OCI-LY7 (cell line): ENCODE data around the gene TMEM255B.

Experiments used
- EZH2phosphoT487 ChIP-seq: fragments of 200-600 bp; sonication (generic); IDR thresholded peaks from 2 replicates; pipeline ENCODE4 v1.6.1; 2018; ENCODE audit warnings: low read depth, borderline replicate concordance, mild to moderate bottlenecking, mixed run types, antibody characterized with exemption, low read length, moderate library complexity, mixed read lengths
- TF ChIP-seq, protein P1 (sequence below): fragments of 200-600 bp; sonication (generic); conservative IDR thresholded peaks from 2 replicates; pipeline ENCODE4 v1.5.1; 2014; ENCODE audit warnings: mild to moderate bottlenecking, antibody characterized with exemption, low read length, moderate library complexity, mixed read lengths

DNA sequence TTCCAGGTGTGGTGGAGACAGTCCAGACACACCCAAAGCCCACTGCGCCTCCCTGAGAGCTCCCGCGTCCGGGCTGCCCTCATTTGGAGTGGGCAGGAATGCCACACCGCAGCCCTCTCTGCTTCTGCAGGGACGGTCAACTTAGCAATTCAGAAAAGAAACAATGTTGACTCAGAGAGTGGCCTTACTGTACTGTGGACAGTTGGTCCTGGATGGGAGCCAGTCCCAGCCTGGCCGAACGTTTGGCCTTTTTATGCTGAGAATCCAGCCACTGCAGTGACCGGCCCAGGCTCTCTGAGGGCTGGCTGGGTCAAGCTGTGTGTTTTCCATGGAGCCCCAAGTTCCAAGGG, 97.7 kb downstream of the TMEM255B start:
- TF ChIP-seq, protein P1, sequence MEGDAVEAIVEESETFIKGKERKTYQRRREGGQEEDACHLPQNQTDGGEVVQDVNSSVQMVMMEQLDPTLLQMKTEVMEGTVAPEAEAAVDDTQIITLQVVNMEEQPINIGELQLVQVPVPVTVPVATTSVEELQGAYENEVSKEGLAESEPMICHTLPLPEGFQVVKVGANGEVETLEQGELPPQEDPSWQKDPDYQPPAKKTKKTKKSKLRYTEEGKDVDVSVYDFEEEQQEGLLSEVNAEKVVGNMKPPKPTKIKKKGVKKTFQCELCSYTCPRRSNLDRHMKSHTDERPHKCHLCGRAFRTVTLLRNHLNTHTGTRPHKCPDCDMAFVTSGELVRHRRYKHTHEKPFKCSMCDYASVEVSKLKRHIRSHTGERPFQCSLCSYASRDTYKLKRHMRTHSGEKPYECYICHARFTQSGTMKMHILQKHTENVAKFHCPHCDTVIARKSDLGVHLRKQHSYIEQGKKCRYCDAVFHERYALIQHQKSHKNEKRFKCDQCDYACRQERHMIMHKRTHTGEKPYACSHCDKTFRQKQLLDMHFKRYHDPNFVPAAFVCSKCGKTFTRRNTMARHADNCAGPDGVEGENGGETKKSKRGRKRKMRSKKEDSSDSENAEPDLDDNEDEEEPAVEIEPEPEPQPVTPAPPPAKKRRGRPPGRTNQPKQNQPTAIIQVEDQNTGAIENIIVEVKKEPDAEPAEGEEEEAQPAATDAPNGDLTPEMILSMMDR = no peak
- no peak for TF ChIP-seq EZH2phosphoT487
